Stimulated activated CD8-positive, alpha-beta memory T cell treated with anti-CD3 and anti-CD28 coated beads, Interleukin-7, amount 100 ng/mL, for 48 hours (primary cell): ENCODE data around the gene FBXO24.

Experiments
- DNase-seq, 2 donors: peaks; one replicate each; pipeline ENCODE4 v3.0.0-alpha.2; 2020; ENCODE audit warnings: low read depth in 1 of 2; ENCODE audit errors: extremely low read depth in 1 of 2

The FBXO24 gene

DNA sequence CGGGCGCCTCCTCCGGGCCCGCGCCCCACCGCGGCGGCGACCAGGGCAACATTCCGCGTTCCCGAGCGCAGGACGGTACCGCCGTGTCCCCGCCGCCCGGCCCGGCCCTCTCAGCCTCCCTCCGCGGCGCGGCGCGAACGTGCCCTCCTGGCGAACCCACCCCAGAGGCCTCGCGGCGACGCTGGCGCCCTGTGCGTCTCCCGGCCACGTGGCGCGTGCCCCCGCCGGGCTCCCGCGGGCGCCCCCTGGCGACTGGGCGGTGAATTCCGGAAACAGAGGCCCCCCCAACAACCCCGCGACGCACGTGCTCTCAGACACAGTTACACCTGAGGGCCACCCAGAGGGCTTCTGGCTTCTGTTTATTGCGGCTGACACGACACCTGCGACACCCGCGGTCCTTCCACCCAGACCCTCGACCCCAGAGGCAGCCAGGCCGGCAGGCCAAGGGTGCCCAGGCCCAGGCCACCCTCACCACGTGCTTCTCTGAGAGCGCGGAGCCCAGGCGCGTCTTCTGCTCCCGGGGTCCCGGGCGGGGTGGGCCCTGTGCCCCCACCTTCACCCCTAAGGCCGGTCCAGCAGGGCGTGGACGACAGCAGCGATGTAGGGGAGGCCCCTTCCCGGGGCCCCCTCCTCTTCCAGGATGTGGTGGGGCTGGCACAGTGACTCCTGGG, 12.3 kb upstream of the FBXO24 start, which contains the start of gene SAP25:
TSS of gene SAP25 (minus strand) at position 210 of the 671 bp plus-strand sequence. CDS start at position 52, 158 bp downstream.
- DNase-seq = no peak

DNA sequence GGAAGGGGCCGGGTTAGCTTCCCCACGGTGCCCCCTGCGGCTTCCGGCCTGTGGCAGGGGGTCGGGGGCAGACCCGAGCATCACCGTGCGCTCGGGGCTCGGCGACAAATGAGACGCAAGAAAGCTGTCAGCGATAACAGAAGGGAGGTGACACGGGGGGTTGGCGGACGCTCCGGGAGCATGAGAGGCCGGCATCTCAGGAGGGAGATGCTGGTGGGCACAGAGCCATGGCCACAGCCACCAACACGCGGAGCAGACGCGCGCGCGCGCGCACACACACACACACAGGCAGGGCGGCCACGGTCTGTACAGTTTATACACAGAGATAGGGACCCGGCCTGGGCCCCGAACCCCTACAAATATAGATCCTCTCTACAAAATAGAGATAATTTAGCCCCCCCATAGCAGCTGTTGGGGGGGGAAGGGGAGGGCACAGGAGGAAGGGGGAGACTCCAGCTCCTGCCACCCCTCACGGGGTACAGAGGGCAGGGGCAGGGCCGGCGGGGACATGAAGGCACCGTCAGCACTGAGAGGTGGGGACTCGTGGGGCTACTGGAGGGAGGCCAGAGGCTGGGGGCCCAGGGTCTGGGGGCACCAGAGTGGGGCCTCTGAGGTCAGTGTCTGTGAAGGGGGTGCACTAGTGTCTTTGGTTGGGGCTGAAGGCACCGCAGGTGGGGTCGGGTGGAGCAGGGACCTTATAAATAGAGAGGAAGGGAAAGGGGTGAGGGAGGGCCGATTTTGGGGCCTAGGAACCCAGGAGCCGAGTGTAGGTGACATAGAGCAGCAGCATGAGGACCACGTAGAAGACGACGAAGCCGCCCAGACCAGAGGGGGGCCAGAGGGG, 11.5 kb upstream of the FBXO24 start:
- DNase-seq = no peak

DNA sequence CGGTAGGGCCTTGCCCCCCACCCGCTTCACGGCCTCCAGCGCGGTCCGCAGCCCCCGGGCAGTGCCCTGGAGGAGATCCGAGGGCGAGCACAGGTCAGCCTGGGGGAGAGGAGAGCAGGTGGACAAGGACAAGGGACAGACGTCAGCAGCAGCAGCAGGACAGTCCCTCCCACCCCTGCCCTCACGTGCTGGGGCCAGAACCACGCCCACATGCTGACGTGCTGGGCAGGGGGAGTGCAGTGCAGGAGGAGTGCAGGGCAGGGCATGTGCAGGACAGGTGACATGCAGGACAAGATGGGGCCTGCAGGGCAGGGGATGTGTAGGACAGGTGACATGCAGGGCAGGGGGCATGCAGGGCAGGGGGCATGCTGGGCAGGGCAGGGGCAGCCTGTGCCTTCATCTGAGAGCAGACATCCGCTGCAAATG, 10.9 kb upstream of the FBXO24 start:
- DNase-seq = no peak

DNA sequence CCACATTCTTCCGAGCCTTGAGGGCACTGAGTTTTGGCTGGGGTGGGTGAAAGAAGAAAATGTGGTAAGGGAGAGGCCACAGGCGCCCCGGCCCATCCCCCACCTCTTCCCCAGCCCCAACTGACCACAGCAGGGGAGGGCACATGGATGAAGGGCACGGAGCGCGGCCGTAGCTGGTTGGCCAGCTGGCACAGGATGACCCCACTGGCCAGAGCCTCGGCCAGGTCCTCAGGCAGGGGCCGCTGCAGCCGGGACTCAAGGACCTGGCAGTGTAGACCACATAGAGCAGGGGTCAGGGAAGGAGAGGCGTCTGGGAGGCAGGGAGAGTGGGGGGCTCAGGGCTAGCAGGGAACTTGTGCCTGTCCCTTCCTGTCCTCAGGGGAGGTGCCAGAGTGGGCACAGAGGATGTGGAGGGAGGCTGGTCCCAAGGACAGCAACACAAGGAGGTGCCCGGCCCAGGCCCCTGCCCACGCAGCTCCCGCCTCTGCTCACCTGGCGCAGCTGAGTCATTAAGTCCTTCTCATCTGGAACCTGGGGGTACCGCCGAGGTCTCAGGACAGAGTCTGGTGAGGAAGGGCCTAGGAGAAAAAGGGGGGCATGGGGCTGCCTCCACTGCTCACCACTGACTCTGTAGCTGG, 10.3 kb upstream of the FBXO24 start:
- DNase-seq = no peak

DNA sequence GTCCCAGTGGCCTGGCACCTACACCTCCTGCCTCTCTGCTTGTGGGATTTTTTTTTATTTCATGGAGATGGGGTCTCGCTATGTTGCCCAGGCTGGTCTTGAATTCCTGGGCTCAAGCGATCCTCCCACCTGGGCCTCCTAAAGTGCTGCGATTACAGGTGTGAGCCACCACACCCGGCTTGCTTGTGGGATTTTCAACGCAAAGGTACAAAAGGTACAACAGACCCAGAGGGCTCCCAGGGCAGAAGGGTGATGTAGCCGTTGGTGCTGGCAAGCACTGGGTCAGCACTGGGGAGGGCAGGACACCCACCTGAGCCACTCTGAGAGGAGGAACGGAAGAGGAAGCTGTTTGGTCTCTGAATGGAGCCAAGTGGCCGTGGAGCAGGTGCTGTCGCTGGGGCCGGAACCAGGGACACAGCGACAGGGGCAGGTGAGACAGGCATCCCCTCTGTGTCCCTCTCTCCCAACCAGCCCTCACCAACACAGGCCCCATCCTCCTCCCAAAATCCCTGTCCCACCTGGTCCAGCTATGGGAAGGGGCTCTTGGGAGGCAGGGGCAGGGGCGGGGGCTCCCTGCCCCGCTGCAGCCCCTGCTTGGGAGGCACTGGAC, 9.6 kb upstream of the FBXO24 start:
- no peak for DNase-seq

DNA sequence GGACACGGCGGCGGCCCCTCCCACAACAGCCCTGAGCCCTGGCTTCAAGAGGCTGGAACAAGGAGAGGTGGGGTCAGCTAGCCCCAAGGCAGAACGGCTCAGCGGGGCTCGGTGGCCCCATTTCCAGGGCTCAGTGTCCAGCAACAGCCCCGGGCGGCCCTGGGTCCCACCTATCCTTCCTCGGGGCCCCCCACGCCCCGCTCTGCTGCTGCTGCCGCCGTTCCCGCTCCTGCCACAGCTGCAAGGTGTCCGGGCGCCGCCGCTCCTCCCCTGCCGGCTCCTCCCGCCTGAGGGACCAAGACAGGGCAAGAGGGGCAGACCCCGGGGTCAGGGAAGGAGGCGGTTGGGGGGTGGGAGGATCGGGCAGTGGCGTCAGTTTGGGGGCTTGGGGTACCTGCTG, 9.0 kb upstream of the FBXO24 start:
- DNase-seq = no peak

DNA sequence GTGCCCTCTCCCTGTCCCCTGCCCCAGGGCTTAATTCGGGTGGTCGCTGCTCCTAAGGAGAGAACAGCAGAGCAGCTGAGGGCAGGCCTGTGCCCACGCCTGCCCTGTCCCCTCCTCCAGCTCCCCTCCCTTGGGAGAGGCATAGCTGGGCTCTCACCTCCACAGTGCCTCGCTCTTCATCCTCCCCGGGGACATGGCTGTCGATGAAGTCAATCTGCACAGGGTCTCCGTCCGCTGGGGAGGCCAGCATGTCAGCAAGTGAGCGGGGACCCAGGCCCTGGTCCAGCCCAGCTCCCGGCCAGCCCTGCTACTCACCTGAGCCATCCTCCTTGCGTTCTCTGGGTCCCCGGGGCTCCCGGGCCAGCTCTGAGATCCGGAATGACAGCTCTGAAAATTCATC, 8.6 kb upstream of the FBXO24 start:
- DNase-seq = no peak

DNA sequence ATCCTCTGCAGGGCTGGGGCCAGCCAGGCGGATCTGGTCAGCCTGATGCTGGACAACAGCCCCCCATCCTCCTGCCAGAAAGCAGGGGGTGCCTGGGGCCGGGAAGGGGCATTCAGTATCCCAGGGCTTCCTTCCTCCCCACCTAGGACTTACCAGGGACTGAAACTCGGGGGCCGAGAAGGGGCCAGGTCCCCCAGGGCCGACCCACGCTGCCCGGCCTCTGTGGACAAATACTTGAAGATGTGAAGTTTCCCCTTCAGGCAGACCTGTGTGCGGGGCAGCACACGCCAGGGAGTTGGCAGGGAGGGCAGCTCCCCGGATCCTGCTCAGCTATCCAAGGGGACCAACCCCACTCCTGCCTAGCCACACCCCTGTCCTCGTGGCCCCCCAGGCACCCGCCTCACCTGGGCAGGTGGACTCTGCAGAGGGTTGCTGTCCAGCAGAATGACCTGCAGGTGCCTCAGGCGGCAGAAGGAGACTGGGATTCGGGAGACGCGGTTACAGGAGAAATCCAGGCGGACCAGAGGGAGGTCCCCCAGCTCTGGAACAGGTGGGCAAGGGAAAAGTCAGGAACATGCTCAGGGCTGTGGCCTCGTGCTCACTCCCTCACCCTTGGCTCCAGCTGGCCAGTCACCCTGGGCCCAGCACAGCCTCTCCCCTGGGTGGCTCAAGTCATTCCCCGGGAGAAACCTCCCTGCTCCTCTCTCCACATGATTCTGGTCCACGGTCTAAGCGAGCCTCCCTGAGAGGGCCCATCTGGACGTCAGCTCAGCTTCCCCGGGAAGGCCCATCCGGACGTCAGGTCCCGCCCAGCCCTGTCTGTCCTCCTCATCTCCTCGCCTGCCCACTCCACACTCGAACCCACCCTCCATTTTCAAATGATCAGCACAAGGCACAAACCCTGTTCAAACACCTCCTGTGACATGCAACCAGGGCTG, 7.6 kb upstream of the FBXO24 start:
- DNase-seq = no peak

DNA sequence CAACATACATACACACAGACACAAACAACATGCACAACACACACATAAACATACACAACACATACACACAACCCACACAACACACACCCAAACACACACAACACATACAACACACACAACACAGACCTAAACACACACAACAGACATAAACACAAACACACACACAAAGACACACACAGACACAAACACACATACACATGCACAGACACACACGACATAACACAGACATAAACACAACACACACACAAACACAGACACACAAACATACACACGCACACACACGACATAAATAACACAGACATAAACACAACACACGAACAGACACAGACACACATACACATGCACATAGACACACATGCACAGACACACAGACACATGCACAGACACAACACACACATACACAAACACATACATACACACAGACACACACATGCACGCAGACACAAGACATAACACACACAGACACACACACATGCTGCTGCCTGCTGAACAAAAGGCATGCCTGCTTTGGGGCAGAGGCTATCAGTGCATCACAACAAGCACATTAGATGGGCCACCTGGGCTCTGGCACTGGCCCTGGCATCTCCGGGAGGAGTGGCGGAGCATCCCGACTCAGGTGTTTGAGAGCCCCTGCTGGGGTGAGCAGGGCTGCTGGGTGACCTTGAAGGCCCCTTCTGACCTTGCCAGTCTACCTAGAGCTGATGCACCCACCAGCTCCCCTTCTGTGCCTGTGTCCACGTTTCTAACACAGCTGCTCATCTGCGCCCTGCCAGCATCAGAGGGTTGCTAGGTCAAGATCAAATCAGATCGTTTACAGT, 5.5 kb upstream of the FBXO24 start:
- DNase-seq = no peak

DNA sequence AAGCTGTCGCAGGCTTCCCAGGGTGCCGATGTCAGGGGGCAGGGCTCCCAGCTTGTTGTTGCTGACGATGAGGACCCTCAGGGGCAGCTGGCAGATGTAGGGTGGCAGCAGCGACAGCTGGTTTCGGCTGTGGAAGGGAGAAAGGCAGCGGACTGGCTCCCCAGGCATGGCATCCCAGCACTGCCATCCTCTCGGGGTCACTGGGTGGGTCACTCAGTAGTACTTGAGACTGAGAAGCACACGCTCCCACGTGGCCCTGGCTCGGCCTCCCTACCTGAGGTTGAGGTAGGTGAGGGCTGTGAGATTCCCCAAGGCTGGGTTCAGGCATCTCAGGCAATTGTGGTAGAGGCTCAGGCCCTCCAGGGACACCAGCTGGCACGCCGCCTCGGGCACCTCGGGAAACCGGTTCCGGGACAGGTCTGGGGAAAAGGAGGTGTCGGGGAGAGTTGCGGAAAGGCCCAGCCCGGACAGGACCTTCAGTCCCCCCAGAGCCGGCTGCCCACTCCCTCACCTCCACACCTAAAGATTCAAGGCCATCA, 4.0 kb upstream of the FBXO24 start:
- no peak for DNase-seq

DNA sequence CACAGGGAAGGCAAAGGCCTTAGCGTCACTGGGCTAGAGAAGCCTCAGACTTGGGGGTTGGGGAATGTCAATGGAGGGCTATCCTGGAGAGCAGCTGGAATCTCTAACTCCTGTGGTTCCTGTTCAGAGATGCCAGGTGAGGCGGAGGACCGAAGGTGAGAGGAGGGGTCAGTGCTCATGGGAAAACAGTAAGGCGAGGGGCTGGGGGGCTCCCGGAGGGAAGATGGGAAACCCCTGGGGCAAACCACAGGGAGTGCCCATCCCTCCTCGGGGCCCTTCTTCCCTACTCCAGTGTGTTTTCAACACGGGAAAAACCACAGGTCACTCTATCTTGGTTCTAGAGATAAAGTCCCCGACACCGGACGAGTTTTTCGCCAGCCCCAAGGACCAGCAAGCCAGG, 3.5 kb upstream of the FBXO24 start:
- no peak for DNase-seq

DNA sequence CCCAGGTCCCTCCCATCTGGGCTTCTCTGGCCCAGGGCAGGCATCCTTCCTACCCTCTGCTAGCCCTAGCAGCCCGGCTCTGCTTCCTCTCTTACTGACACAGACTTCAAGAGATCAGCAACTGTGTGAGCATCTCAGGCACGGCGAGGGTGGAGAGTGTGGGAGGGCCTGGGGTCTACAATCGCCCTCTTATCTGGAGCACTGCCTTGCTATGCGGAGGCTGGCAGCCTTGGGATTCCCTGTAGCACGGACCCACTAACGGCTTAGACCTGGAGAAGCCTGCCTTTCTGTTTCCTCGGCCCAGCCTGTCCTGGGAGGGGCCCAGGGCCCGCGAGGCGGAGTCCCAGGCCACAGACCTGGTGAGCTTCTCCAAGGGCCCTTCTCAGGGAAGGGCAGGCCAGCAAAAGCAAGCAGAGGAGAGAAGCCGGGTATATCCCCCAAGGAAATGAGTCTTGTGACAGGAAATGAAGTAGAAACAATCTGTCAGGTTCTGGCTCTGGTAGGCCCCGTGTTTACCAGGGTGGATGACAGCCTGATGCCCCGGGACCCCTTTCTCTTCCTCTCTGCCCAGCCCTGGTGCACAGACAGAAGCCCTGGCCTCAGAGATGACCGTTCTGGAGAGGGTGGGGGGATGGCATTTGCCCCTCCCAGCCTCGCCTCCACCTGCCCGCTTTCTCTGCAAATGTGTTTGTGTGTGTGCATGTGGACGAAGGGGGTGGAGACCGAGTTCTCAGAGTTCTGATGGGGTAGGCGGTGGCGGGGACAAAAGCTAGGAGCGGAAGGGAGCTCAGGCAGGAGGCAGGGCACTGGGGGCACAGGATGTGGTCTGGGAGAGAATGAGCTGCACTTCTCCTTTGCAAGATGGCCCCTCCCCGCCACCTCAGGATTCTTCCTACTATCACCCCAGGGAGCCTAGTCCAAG, 2.7 kb upstream of the FBXO24 start:
- peak; percentile 55 to 76 for DNase-seq

DNA sequence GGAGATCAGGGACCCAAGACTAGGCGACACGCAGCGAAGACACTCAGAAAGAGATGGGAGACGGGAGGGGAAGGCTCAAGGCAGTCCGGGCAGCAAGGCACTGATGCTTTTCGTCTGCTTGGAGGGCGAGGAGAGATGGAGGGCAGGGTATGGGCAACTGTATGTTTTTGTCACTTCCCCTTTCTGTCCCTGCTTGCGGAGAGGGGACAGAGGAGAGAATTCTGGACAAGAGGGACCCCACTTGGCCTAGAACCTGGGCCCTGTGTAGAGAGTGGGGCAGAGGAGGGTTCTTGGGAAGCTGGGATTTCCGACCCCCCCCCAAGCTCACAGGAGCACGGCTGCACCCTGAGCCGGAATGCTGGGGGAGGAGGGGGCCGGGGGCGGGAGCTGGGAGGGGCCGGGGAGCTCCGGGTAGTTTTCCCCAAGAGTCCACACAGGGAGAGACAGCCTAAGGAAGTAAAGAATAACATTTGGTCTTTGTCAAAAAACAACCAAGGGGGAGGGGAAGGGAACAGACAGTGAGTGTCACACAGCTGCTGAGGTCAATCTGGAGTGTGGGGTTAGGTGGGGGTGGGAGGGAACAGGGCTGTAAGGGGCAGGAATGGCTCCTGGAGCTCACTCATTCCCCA, 2.0 kb upstream of the FBXO24 start:
- no peak for DNase-seq

DNA sequence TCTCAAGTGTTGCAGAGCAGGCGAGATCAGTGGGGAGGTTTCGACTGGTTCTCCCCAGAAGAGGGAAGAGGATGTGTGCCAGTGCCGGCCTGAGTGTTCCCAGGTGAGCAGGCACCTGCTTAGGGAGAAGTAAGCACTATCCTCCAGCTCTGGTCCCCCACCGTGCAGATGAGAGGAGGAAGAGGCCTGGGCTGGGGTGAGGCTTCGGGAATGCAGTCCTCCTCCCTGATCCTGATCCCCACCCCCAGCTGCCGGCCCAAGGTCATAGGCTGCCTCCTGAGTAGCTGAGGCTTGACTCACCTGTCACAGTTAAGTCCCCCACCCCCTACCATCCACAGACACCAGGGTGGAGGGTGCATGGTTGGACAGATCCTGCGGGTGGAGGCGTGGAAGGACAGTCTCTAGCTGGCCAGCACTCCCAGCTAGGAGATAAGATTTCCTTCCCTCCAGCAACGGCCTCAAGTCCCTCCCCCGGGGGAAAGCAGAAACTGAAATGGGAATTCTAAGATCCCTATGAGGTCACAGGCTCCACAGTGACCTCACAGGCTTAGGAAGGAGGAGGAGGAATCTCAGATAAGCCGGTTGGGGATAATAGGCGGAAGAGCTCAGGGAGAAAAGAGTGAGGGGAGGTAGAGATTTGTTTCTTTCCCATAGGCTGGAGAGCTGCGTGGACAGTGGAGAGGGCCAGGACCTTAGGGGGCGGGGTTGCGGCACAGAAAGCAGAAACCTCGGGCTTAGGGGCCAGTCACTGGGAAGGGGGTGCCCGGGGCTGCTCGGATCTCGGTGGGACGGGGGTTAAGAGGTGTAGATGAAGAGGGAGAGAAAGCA, 1.2 kb upstream of the FBXO24 start:
- no peak for DNase-seq

DNA sequence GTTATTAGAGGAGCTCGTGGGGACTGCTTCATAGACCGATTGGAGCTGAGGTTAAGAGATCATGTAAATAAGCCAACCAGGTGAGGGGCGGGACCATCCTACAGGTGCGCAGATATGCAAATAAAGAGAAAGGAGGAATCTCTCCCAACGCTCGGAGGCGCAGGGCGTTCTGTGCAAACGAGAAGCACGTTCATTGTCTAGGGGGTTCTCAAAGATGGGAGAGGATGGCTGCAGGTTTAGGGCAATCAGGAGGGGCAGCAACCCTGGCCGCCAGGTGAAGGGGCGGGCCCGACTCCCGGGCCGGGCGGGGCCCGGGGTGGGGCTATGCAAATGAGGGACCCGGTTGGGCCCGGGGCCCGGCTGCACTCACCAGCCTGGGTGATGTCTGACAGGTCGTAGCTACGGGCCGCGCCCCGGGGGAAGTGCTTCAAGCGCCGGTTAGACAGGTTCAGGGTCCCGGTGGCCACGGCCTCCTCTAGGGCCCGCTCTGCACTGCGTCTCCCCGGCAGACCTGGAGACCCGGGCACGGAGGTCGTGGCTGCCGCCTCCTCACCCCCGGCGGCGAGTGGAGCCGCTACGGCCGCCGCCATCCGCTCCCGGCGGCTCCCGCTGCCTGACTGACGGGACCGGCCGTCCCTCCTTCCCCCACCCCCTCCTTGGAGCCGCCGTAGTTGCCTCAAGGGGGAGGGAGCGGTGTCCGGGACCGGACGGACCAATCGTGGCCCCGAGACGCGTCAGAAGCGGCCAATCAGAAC, 440 bp upstream of the FBXO24 start, which contains the start of gene LRCH4:
TSS of gene LRCH4 (minus strand) at position 619 of the 755 bp plus-strand sequence. CDS start at position 590, 29 bp downstream.
- no peak for DNase-seq

DNA sequence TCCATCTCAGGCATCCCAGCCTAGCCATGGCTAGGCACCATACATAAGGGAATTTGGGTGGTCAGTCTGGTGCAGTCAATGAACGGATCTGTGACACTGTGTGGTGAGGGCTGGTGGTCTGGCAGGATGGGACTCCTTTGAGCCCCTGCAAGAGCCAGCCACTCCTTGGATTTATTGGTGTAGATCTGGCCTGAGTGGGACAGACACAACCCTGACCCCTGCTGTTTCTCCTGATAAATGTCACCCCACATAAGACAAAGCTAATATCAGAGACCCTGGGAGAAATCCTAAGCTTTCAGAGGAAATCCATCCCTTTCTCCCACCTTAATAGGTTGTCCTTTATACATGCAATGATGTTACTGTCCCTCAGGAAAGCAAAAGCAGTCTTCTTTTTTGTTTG, 2.3 kb downstream of the FBXO24 start:
- DNase-seq = no peak
